HG03565 (cell line): Measurements from ENCODE around the gene SMIM12.
"Not testable (repeated sequence)": the region's sequence is repeated elsewhere in the genome, so short reads cannot be mapped to it uniquely, and the experiment has no call there.

Source experiments
- ATAC-seq: cut with Tn5 transposase; IDR thresholded peaks from one replicate; pipeline ENCODE4 v1.9.1; 2021; ENCODE audit warnings: mild to moderate bottlenecking, moderate library complexity; ENCODE audit not compliant: unreplicated experiment

SMIM12 gene

GRCh38 chr1:34844252-34844634, 15.3 kb downstream of the SMIM12 start:
- ATAC-seq = no peak

- no peak for ATAC-seq
Observed at GRCh38 chr1:34843392-34844251, 15.9 kb downstream of the SMIM12 start.

- ATAC-seq = no peak
Observed at GRCh38 chr1:34842952-34843371, 16.6 kb downstream of the SMIM12 start.

GRCh38 chr1:34842073-34842472, 17.5 kb downstream of the SMIM12 start:
- no peak for ATAC-seq

- no peak for ATAC-seq
Observed at GRCh38 chr1:34840426-34840825, 19.1 kb downstream of the SMIM12 start.

GRCh38 chr1:34839526-34840305, 19.8 kb downstream of the SMIM12 start:
- ATAC-seq = no peak

- ATAC-seq = no peak
Observed at GRCh38 chr1:34833711-34834110, 25.8 kb downstream of the SMIM12 start.

- no peak for ATAC-seq
Observed at GRCh38 chr1:34831721-34832246, 27.8 kb downstream of the SMIM12 start.

- no peak for ATAC-seq
Observed at GRCh38 chr1:34829250-34829649, 30.3 kb downstream of the SMIM12 start.

GRCh38 chr1:34828611-34829010, 30.9 kb downstream of the SMIM12 start:
- no peak for ATAC-seq

GRCh38 chr1:34827341-34827941, 32.1 kb downstream of the SMIM12 start:
- no peak for ATAC-seq

GRCh38 chr1:34825455-34826091, 34.0 kb downstream of the SMIM12 start:
- ATAC-seq = no peak

- ATAC-seq = no peak
Observed at GRCh38 chr1:34824817-34825454, 34.6 kb downstream of the SMIM12 start.

GRCh38 chr1:34822202-34822601, 37.3 kb downstream of the SMIM12 start:
- ATAC-seq = no peak

- not testable (repeated sequence) for ATAC-seq
Observed at GRCh38 chr1:34818862-34819261, 40.7 kb downstream of the SMIM12 start.

- no peak for ATAC-seq
Observed at GRCh38 chr1:34816778-34817177, 42.8 kb downstream of the SMIM12 start.

GRCh38 chr1:34816332-34816731, 43.2 kb downstream of the SMIM12 start:
- ATAC-seq = no peak

- not testable (repeated sequence) for ATAC-seq
Observed at GRCh38 chr1:34810781-34811180, 48.8 kb downstream of the SMIM12 start.

GRCh38 chr1:34808051-34808810, 51.3 kb downstream of the SMIM12 start:
- no peak for ATAC-seq

- ATAC-seq = no peak
Observed at GRCh38 chr1:34806396-34806795, 53.2 kb downstream of the SMIM12 start.
